Brain pericyte (primary cell): ENCODE data around the gene AKAP6.

Source experiments
- DNase-seq: peaks from one replicate; pipeline ENCODE4 v3.0.0-alpha.2; 2012; ENCODE audit warnings: low read depth, low spot score

Gene AKAP6

DNA sequence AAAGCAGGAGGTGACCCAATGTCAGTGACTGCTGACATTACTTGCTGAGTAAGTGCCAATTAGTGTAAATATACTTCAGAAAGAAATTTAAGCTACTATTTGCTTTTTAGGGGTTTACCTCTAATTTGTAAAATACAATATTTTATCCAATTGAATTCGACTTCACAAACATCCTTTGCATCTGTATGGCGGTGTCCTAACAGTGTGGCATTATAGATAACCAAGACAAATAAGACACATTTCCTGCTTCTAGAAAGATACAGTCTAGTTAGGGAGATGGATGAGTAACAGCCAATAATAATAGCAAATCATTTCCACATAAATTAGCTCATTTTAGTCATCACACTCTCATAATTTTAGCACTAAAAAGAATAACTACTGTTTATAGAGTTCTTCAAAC is 196.5 kb downstream of the AKAP6 start:
- DNase-seq = no peak

DNA sequence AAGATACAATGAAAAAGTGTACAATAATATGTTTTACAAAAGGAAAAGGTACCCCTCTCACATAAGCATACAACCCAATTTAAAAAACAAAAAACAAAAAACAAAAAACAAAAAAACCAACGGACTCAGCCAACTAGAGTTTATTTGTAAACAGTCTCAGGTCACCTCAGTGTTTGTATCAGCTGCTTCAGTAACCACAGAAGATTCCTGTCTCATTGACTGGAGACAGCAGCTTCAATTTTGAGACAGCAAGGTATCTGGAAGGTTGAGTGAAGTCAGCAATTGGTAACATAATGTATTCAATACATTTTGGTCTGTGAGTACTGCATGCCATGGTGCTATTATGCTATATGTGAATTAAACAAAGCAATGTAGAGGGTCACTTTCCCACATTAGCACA is 201.7 kb downstream of the AKAP6 start:
- no peak for DNase-seq

DNA sequence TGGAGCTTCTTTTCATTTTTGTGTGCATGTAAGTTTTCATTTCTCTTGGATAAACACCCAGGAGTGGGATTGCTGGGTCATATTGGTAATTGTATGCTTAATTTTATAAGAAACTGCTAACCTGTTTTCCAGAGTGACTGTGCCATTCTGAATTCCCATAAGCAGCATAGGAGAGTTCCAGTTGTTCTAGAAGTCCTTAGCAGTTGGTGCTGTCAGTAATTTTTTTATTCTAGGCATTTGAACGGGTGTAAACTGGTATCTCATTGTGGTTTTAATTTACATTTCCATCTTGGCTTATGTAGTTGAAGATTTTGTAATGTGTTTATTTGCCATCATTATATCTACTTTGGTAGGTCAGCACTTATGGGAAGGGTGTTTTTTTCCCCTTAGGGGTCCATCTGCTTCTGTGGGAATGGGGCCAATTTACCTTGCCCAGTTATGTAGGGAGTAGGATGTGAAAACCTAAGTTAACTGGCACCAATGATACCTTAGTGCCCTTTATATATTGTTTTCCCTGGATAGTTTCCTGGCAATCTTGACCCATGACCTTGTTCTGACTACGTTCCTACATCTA is 202.9 kb downstream of the AKAP6 start:
- DNase-seq = no peak

DNA sequence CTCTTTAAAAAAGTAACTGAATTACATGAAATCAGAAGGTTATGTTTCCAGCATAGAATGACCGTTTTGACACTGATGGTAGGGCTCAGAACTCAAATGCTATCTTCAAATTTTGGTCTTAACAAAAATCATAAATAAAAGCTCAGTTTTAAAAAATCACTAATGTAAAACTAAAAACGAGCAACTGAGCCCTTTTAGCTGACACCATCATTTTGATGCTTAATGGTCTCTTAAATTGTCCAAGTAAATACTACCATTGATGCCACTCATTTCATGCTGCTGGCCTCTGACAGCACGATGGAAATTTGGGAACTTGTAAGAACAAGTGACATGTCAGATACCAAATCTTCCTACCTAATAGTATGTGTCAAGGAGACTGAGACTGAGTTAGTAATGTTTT is 205.0 kb downstream of the AKAP6 start:
- DNase-seq = no peak

DNA sequence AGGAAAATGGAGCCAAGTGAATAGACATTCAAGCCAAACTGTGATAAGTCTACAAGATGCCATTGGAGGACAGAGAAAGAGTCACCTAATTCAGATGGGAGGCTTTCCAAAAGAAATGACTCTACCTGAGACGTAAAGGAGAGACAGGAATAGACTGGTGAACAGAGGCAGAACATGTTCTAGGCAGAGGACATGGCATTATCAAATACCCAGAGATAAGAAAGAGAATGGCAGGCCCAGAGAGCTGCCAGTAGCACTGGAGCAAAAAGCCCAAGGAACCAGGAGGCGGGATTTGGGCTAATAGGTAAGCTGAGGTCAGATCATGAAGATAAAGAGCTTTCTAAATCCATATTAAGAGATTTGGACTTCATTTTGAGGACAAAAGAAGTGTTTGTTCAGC is 207.1 kb downstream of the AKAP6 start:
- DNase-seq = no peak

DNA sequence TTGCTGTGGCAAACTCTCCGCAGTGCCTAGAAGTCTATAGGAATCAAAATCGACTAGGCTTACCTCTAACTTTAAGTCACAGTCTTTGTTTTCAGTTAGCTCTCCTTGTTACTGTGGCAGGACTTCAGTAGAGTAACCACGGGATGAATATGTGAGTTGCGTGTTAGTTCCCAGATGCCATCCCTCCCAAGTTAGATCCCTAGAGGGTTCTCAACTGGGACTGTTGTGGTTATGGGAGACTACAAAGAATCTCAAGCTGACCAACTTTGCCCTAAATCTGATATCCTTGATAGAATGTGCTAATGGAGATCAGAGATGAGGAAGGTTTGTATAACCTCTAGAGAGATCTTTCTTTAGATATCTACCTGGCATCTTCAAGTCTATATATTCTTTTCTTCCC is 208.1 kb downstream of the AKAP6 start:
- no peak for DNase-seq

DNA sequence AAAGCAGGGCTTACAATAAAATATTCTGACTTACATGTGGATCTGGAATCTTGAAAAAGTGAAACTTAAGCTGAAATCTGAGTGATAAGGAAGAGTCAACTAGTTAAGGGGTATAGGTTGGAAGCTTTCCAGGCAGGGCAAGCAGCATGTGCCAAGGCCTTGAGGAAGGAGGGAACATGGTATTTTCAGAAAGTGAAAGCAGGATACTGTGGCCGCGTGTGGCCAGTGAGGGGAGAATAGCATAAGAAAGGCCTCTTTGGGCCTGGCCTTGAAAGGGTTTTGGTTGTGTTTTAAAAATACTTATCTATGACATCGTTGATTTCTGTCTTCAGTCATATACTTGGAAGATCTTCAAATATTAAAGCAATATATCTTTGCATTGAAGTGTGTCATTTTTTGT is 213.4 kb downstream of the AKAP6 start:
- DNase-seq = no peak

DNA sequence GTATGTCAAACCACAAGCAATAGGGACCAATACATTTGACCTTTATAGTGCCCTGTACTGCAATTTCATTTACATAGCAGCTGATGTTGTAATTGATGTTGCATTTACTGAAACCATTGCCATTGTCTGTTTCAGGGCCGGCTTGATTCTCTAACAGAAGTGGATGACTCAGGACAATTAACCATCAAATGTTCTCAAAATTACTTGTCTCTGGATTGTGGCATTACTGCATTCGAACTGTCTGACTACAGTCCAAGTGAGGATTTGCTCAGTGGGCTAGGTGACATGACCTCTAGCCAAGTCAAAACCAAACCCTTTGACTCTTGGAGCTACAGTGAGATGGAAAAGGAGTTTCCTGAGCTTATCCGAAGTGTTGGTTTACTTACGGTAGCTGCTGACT is 216.0 kb downstream of the AKAP6 start:
- DNase-seq = no peak

DNA sequence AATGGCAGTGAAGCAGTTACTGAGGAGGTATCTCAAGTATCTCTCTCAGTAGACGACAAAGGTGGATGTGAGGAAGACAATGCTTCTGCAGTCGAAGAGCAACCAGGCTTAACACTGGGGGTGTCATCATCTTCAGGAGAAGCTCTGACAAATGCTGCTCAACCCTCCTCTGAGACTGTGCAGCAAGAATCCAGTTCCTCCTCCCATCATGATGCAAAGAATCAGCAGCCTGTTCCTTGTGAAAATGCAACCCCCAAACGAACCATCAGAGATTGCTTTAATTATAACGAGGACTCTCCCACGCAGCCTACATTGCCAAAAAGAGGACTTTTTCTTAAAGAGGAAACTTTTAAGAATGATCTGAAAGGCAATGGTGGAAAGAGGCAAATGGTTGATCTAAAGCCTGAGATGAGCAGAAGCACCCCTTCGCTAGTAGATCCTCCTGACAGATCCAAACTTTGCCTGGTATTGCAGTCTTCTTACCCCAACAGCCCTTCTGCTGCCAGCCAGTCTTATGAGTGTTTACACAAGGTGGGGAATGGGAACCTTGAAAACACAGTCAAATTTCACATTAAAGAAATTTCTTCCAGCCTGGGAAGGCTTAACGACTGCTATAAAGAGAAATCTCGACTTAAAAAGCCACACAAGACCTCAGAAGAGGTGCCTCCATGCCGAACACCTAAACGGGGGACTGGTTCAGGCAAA is 216.6 kb downstream of the AKAP6 start:
- no peak for DNase-seq

DNA sequence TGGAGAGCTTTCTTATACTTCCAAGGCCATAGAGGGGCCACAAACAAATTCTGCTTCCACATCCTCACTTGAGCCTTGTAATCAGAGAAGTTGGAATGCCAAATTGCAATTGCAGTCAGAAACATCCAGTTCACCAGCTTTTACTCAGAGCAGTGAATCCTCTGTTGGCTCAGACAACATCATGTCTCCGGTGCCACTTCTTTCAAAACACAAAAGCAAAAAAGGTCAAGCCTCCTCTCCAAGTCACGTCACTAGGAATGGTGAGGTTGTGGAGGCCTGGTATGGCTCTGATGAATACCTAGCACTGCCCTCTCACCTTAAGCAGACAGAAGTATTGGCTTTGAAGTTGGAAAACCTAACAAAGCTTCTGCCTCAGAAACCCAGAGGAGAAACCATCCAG is 217.1 kb downstream of the AKAP6 start:
- no peak for DNase-seq

DNA sequence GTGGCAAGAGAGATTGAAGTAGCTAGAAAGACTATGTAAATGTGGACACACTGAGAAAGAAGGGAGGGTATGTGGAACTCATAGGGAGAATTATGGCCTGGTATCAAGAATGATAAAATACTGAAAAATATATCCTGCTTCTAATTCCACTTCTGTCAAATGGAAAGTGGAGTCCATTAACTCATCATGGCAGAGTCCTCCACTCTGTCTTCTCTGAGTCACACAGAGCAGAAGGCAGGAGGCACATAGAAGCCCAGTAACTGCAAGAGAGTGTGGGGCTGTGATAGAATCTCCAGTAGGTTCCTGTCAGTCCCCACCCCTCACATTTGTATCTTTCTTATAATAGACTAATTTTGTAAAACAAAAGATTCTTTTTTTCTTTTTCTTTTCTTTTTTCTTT is 223.7 kb downstream of the AKAP6 start:
- DNase-seq = no peak

DNA sequence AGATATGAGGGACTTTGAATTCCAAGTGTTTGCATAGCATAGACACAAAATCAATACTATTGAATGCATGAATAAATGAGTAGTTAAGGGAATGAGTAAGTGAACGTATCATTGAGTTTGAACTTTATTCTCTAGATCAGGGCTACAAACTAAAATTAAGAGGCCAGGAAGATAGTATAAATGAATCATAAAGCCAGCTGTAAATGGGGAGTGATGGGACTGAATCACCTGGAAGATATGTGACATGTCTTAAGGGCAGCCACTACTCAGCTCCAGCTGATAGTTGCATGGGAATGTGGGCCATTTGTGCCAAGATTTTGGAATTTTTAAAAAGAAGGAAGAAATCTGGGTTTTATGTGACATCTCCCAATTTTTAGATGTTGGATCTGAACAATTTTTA is 229.9 kb downstream of the AKAP6 start:
- DNase-seq = no peak

DNA sequence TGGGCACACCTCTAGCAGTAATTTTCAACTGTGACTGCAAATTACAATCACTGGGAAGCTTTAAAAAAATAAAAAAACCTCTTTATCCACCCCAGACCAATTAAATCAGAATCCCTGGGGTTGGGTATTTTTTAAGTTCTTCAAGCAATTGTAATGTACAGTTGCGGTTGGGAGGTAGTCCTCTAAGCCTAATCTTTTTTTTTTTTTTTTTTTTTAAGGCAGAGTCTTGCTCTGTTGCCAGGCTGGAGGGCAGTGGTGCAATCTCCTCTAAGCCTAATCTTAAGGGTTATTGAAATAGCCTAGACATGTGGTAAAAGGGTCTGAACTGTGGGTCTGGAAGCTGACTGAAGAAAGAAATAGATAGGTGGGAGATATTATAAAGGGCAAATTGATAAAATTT is 230.5 kb downstream of the AKAP6 start:
- DNase-seq = no peak

DNA sequence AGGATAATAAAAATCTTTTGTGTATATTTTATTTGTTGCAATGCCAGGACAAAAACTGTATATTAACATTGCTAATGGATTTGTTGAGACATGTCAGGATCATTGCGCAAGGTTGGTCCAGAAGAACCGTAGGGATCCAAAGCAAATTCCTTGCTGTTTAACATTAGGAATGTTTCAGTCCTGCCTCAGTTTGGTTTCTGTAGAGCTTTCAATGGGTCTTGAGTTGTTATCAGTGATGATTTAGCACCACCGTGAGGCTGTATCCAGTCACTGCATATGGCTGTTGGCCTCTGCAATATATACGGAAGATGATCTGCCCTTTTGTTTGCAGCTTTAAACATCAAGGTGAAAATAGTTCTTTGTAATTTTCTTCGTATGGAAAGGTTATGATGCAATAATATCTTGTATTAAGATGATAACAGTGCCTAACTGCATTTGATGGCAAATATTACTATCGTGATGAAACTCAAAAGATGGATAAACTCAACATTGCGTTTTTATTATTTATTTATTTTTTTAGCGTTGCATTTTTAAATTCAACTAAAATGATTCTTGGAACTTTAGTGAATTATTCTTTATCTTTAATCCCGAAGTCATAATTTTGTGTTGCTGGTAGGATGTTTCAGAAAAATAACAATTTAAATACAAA is 231.2 kb downstream of the AKAP6 start:
- peak; percentile 47 for DNase-seq

DNA sequence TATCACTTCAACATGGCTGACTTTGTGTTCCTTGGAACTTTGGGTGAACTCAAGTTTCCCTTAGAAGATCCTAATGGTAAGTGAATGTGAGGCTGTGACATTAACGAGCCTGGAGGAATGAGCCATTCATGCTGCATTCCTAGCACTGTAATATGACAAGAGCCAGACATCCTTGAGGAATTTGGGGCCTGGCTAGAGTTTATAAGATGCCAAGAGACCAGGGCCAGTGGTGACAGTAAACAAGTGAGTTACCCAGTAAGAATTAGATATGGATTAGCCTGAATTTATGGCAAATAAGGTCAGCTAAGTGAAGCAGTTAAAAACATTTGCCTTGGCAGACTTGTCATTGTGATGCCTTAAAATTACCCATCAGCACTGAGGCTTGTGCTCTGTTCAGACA is 232.4 kb downstream of the AKAP6 start:
- DNase-seq = no peak

DNA sequence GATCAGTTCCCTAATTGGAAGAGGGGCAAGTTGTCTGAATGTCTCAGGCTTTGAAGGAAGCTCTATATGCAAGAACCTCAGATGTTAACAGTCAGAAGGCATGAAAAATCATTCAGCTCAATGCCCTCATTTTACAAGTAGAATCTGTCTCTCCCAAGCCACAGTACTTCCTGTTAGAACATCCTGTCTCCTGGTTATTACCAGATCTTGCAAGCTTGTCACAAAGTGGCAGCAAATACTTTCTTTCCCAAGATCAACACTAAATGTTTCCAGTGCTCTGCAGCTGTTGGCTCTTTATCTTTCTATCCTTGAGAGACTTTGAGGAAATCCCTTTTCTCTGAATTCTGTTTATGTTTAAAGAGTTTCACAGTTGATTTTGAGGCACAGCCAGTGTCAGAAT is 235.5 kb downstream of the AKAP6 start:
- DNase-seq = no peak

DNA sequence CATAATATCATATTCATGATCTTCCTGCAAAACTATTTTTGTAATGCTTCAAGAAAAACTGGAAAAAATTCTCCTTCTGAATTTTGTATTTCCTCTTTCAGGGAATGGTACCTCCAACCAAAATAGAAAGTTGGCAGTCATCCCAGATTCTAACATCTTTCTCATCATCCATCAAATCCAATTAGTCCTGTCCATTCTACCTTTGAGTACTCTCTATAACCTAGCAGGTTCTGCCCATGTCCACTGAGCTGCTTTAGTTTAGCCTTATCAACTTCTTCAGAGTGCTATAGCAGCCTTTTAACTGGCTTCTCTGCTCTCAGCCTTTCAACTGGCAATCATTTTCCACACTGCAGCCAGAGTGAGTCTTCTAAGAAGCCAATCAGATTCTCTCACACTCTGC is 236.2 kb downstream of the AKAP6 start:
- no peak for DNase-seq

DNA sequence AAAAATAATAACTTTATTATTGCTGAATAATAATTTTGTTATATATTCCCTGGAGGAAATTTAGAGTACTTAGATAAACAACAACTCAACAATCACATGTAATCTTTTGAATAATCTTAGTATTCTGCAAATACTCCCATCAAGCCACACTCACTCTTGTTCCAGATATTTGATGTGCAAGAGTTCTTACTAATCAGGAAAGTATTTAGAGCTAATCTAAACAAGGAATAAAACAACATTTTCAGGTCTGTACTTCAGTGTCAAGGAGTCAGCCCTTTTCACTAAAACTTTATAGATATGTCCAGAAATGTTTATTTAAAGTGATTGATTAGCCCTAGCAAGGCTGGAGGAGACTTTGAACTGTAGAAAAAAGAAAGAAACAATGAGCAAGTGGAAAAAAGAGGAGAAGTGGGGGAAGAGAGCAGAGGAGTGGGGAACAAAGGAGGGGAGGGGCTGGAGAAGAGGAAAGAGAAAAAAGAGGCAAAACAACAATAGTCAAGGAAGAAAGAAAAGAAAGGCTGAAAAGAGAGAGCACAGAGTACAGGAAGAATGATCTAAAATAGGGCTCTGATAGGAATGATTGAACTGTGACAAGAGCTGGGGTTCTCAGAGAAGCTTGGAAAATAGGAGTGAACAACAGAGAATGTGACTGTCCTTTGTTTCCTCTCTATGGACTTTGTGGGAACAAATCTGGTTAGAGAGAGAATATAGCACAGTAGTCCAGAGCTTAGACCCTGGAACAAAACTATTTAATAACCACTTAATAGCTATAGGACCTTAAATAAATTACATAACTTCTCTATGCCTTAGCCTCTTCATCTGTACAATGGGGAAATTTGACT is 238.7 kb downstream of the AKAP6 start:
- DNase-seq = no peak

DNA sequence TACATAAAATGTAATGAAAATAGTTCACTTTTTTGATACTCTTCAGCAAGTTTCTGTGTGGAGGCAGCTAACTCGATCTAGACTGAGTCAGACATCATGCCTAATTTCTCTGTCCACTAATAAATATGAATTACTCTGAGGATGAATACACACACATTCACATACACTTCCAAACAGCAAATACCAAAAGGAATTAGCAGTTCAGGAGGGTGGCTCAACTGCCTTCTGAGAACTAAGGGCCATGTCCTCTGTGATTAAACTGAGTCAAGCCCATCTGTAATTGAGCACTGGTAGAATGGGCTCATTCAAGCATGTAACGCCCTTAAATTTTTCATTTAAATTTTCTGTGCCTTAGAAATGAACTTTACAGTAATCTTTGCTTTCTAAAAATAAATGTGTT is 242.5 kb downstream of the AKAP6 start:
- DNase-seq = no peak

DNA sequence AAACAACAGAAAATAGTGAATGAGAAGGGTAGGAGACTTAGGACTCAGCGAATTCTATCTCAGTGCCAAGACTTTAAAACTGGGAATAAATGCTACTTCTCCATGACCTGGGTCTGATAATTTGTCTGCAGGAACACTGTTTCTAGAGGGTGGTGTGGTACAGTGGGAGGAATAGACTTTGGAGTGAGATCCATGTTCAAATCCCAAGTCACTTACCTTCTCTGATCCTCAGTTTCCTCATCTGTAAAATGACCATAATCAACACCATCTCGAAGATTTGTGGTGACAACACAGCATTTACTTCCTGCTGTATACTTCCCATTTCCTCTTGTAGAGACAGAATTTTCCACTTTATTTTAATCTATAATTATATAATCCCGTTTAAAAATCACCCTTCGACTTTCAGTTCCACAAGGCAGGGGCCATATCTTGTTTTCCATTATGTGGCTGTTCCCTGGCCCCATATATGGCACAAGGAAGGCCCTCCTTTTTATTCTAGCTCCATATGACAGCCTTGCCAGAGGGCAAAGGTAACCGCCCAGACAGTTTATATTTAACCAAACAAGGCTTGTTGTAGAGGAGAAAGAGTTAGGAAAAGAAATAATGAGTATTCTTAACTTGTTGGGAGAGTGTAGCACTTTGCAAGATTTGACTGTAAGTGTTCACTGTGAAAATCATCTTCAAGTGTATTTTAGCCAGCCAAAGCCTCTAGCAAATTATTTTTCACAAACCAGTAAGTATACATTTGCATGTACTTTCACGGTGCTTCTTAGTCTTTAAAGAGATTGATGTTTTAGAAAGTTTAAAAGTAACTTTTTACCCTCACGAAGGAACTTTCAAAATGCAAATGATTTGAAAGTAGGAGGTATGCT is 243.1 kb downstream of the AKAP6 start:
- no peak for DNase-seq

DNA sequence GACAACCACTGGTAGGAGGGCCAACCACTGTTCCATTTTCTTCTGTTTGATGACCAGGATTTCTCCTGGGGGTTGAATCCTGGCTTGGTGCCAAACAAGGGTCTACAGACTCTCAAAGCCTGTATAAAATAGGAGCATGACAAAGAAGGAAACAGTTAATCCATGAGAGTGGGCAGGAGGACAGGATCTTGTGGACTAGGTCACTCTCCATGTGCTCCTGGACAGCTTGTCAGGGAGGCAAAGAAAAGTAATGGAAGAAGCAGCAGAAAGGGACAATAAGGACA is 243.7 kb downstream of the AKAP6 start:
- no peak for DNase-seq

DNA sequence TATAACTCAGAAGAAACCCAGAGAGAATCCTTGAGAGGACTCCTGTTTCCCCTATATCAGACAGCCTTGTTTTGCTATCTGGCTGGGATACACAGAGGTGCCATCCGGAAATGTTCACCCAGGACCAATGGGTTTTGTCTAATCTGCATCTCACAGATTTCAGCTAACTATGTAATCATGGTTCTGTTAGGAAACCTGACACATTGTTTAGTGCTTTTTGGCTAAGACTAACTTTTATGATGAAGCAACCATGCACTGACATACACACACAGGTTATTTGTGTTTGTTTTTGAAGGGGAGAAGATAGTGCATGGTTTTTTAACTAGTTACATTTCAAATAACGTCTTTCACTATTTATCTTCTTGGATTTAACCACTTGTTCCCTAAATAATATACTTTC is 245.2 kb downstream of the AKAP6 start:
- no peak for DNase-seq
